Endothelial cell of umbilical vein (primary cell): ENCODE results near the gene DUSP28. TPM values are rescaled to one million over a fixed set of nuclear protein-coding genes. Genes with fewer than 3 reads are reported as not detected.
"Not testable (repeated sequence)": the region's sequence is repeated elsewhere in the genome, so short reads cannot be mapped to it uniquely, and the experiment has no call there.

ENCODE experiments used
- BruUV-seq: library from RNA; stranded (reverse); fragments of 400-500 nt; replicated peaks from 2 replicates; lab custom pipeline; 2021; lab: Mats Ljungman, UMichigan
- CTCF ChIA-PET: fragments of 300-600, 350-600 bp; sonication (Branson Sonifier 250); formaldehyde crosslinking; loops from one replicate; lab custom pipeline; 2021; ENCODE audit warnings: antibody characterized with exemption, inconsistent platforms; lab: Charles Lee
- POLR2A ChIA-PET: fragments of 300-600, 350-600 bp; sonication (Branson Sonifier 250); formaldehyde crosslinking; loops from one replicate; lab custom pipeline; 2021; ENCODE audit warnings: antibody characterized with exemption, inconsistent platforms; lab: Charles Lee
- DNase-seq: peaks from one replicate; pipeline ENCODE4 v3.0.0-alpha.2; 2011; ENCODE audit warnings: low read depth, low spot score
- FAIRE-seq: peaks from 2 replicates; lab custom pipeline; 2011; peaks lifted over from hg19 to GRCh38; lab: Jason Lieb, UNC
- H2AFZ ChIP-seq: 2 replicates; pipeline ENCODE4 v1.6.0; 2012; ENCODE audit warnings: low read depth, low read length, control low read depth, inconsistent platforms
- H3K27ac ChIP-seq: 2 replicates; pipeline ENCODE4 v1.5.1; 2011; ENCODE audit warnings: low read depth, mild to moderate bottlenecking, control low read depth, low read length, moderate library complexity; ENCODE audit not compliant: insufficient read depth
- H3K27me3 ChIP-seq, 2 experiments: 2 replicates each; pipeline versions ENCODE4 v1.6.0 to v1.6.1; 2011; ENCODE audit warnings: low read length in 2 of 2, mixed read lengths in 1 of 2; ENCODE audit not compliant: control insufficient read depth in 2 of 2, insufficient read depth in 2 of 2
- H3K36me3 ChIP-seq, 2 experiments: 2 replicates in 1 of 2; 3 replicates in 1 of 2; pipeline ENCODE4 v1.5.1; 2011; ENCODE audit warnings: low read length in 2 of 2, mild to moderate bottlenecking in 1 of 2, moderate library complexity in 1 of 2; ENCODE audit not compliant: control insufficient read depth in 2 of 2, insufficient read depth in 2 of 2; ENCODE audit errors: extremely low read depth in 1 of 2
- H3K4me1 ChIP-seq: 3 replicates; pipeline ENCODE4 v1.5.1; 2011; ENCODE audit warnings: mild to moderate bottlenecking, low read length; ENCODE audit not compliant: control insufficient read depth, insufficient read depth; ENCODE audit errors: extremely low read depth
- H3K4me2 ChIP-seq: 2 replicates; pipeline ENCODE4 v1.6.1; 2011; ENCODE audit warnings: low read length, control low read depth, mixed read lengths; ENCODE audit not compliant: insufficient read depth
- H3K4me3 ChIP-seq, 3 experiments: fragments of 200-600 bp in 1 of 3; sonication (generic), shearing (Covaris generic) in 1 of 3; replicated peaks in 1 of 3; 2 replicates each; pipeline ENCODE4 v1.5.1; 2011 to 2016; ENCODE audit warnings: control low read depth in 3 of 3, low read length in 3 of 3, mild to moderate bottlenecking in 2 of 3, inconsistent platforms in 1 of 3, low read depth in 1 of 3, moderate library complexity in 1 of 3; ENCODE audit not compliant: insufficient read depth in 1 of 3
- H3K79me2 ChIP-seq: 2 replicates; pipeline ENCODE4 v1.6.0; 2012; ENCODE audit warnings: low read length, inconsistent platforms; ENCODE audit not compliant: control insufficient read depth, insufficient read depth
- H3K9ac ChIP-seq: replicated peaks from 2 replicates; pipeline ENCODE3; 2011; ENCODE audit warnings: low read length, control low read depth; ENCODE audit not compliant: insufficient read depth; ENCODE audit errors: extremely low read depth
- H3K9me1 ChIP-seq: replicated peaks from 3 replicates; pipeline ENCODE4 v1.6.0; 2011; ENCODE audit warnings: mild to moderate bottlenecking, low read length; ENCODE audit not compliant: control insufficient read depth, insufficient read depth; ENCODE audit errors: extremely low read depth
- H3K9me3 ChIP-seq: replicated peaks from 2 replicates; pipeline ENCODE4 v1.5.1; 2012; ENCODE audit warnings: low read length, inconsistent platforms; ENCODE audit not compliant: control insufficient read depth, insufficient read depth
- H4K20me1 ChIP-seq: replicated peaks from 2 replicates; pipeline ENCODE3; 2011; ENCODE audit warnings: mild to moderate bottlenecking, low read length; ENCODE audit not compliant: control insufficient read depth, insufficient read depth; ENCODE audit errors: extremely low read depth
- CTCF ChIP-seq, 2 donors: IDR thresholded peaks; 1 replicate in 1 of 2; 2 replicates in 1 of 2; pipeline ENCODE4 v1.5.1; 2011; ENCODE audit warnings: low read length in 2 of 2, mild to moderate bottlenecking in 2 of 2, moderate library complexity in 2 of 2, control low read depth in 1 of 2, inconsistent platforms in 1 of 2, low read depth in 1 of 2; ENCODE audit not compliant: insufficient read depth in 1 of 2; ENCODE audit errors: extremely low read depth in 1 of 2
- EZH2 ChIP-seq: IDR thresholded peaks from 2 replicates; pipeline ENCODE4 v1.6.1; 2012; ENCODE audit warnings: borderline replicate concordance, low read depth, mild to moderate bottlenecking, moderate library complexity, low read length, inconsistent platforms; ENCODE audit not compliant: severe bottlenecking
- FOS ChIP-seq: IDR thresholded peaks from 2 replicates; pipeline ENCODE4 v1.6.1; 2011; ENCODE audit warnings: mild to moderate bottlenecking, low read length, moderate library complexity, borderline replicate concordance; ENCODE audit not compliant: insufficient read depth
- GATA2 ChIP-seq: IDR thresholded peaks from 2 replicates; pipeline ENCODE4 v1.7.0; 2011; ENCODE audit warnings: low read depth, mild to moderate bottlenecking, moderate library complexity, mixed read lengths, low read length; ENCODE audit not compliant: insufficient read length, insufficient read depth
- JUN ChIP-seq: IDR thresholded peaks from 2 replicates; pipeline ENCODE4 v1.6.1; 2011; ENCODE audit warnings: borderline replicate concordance, low read depth; ENCODE audit not compliant: insufficient read length, insufficient read depth
- MAX ChIP-seq: IDR thresholded peaks from 2 replicates; pipeline ENCODE4 v1.6.1; 2011; ENCODE audit not compliant: insufficient read depth, insufficient read length
- MYC ChIP-seq: IDR thresholded peaks from one replicate; pipeline ENCODE4 v1.6.1; 2011; ENCODE audit warnings: mild to moderate bottlenecking, low read depth, low read length
- POLR2A ChIP-seq: IDR thresholded peaks from 2 replicates; pipeline ENCODE4 v1.6.1; 2012; ENCODE audit warnings: low read depth, mild to moderate bottlenecking, control low read depth, low read length
- POLR2AphosphoS5 ChIP-seq: IDR thresholded peaks from 2 replicates; pipeline ENCODE4 v1.6.1; 2012; ENCODE audit warnings: low read depth, mild to moderate bottlenecking, control low read depth, low read length, moderate library complexity; ENCODE audit not compliant: insufficient read depth
- dilution Hi-C: fragments of 300-500 bp; cut with MboI; formaldehyde crosslinking; loops from one replicate; pipeline ENCODE4 v1.15.0; 2019; ENCODE audit warnings: low sequenced_read_pairs; ENCODE audit not compliant: extremely low pct_ligation_motif_present
- intact Hi-C: fragments of 100-400 bp; cut with micrococcal nuclease; formaldehyde crosslinking; loops from one replicate; pipeline ENCODE4 v1.10.0; 2022
- polyA plus RNA-seq, 4 experiments: library from polyadenylated mRNA; depleted of rRNA in 3 of 4; stranded (reverse) in 3 of 4; unstranded in 1 of 4; fragments of >200 nt; gene quantifications; 2 replicates each; pipeline versions ENCODE4 v1.2.1 to v1.2.3, GENCODE V29; 2011 to 2012; ENCODE audit warnings: missing spikeins in 1 of 4
- total RNA-seq: library from RNA; stranded (reverse); gene quantifications from 2 replicates; pipeline ENCODE4 v1.2.3, GENCODE V29; 2021

The DUSP28 gene
- total and polyA plus RNA-seq, 2 donors (not counting 3 experiments of a cell fraction or from before 2014, with no cell fraction given), result 2.2 to 4.3 TPM

- DNase-seq, result not testable (repeated sequence)
- CTCF ChIA-PET, result interaction anchor here (0.6 to 1.8 kb wide), 2 partner anchors 25 to 296 kb away, joined by 4 read pairs; no protein-coding TSS in a partner anchor
Observed at GRCh38 chr2:240539101-240539500, 21.1 kb upstream of the DUSP28 start.

GRCh38 chr2:240539906-240540305 is 20.3 kb upstream of the DUSP28 start:
- H3K36me3 ChIP-seq, result peaks cover 0 to 2% of the 10 kb centered on the region in 2 experiments
- dilution Hi-C loops, result no loop called here
- intact Hi-C loops, result no loop called here
- no peak overlapping the region for H3K27ac ChIP-seq
- CTCF ChIA-PET, result no interaction called here
- H3K9me3 ChIP-seq, result no peaks in the 10 kb centered on the region
- no peak overlapping the region for H2AFZ ChIP-seq
- no peak for DNase-seq
- no peaks in the 10 kb centered on the region for H3K4me1 ChIP-seq
- no peaks in the 10 kb centered on the region for H3K27me3 ChIP-seq
- BruUV-seq, result no TSS peak
- H3K4me3 ChIP-seq, result no peak overlapping the region
- no peak overlapping the region for H3K4me2 ChIP-seq
- FAIRE-seq, result no peak
- POLR2A ChIA-PET, result no interaction called here
- no peaks in the 10 kb centered on the region for H4K20me1 ChIP-seq
- H3K79me2 ChIP-seq, result no peaks in the 10 kb centered on the region
- H3K9ac ChIP-seq, result no peak overlapping the region
- TF ChIP-seq CTCF (IDR thresholded peaks at IDR 0.05; ENCODE audit: extremely low read depth in 1 of 2, insufficient read depth in 1 of 2, low read depth in 1 of 2, low read length in 2 of 2), result no peak
- no peak for TF ChIP-seq MAX
- TF ChIP-seq MYC, result no peak
- no peak for TF ChIP-seq POLR2AphosphoS5
- no peak for TF ChIP-seq GATA2
- no peak for TF ChIP-seq JUN
- no peak for TF ChIP-seq FOS
- TF ChIP-seq POLR2A, result no peak
- TF ChIP-seq EZH2, result no peak
- H3K9me1 ChIP-seq, result no peaks in the 10 kb centered on the region

More at GRCh38 chr2:240539101-240539500, 21.1 kb upstream of the DUSP28 start:
- H3K9me3 ChIP-seq, H3K4me2 ChIP-seq, H4K20me1 ChIP-seq, FAIRE-seq, H3K4me1 ChIP-seq, POLR2A ChIA-PET, H3K79me2 ChIP-seq, H3K9me1 ChIP-seq, H2AFZ ChIP-seq, BruUV-seq, H3K27me3 ChIP-seq, H3K9ac ChIP-seq, H3K4me3 ChIP-seq, intact Hi-C loops, dilution Hi-C loops, H3K36me3 ChIP-seq, H3K27ac ChIP-seq: not testable (repeated sequence)
